ENCODE data around the gene ITIH6. TPM values are rescaled to one million over a fixed set of nuclear protein-coding genes. Genes with fewer than 3 reads are reported as not detected.

ITIH6 gene
- total RNA-seq, 1 donor = not detected

- DNase-seq (ENCODE audit: low read depth in 2 of 3, low spot score in 2 of 3) = no peak
Observed at GRCh38 chrX:54715621-54716020, 82.4 kb downstream of the ITIH6 start.

- no peak for DNase-seq (ENCODE audit: low read depth in 2 of 3, low spot score in 2 of 3)
Observed at GRCh38 chrX:54714424-54714823, 83.6 kb downstream of the ITIH6 start.

- DNase-seq (ENCODE audit: low read depth in 2 of 3, low spot score in 2 of 3) = no peak
Observed at GRCh38 chrX:54711735-54712134, 86.3 kb downstream of the ITIH6 start.

- DNase-seq (ENCODE audit: low read depth in 2 of 3, low spot score in 2 of 3) = no peak
Observed at GRCh38 chrX:54710920-54711319, 87.1 kb downstream of the ITIH6 start.

GRCh38 chrX:54708404-54708803 lies 89.7 kb downstream of the ITIH6 start:
- no peak for DNase-seq (ENCODE audit: low read depth in 2 of 3, low spot score in 2 of 3)

Small RNAs within 50 kb of the gene (small RNA-seq; reads per million reads assigned to genes)
- gene AL049732.1 = not detected
- gene SNORA11 = 44.1 reads per million, percentile 96 among the genes with 10 or more reads in this experiment

Other genes with a start within 250 kb of the ITIH6 start
- gene MAGED2, start 9.5 kb upstream of the ITIH6 start, total RNA-seq = 109 TPM
- gene TRO, start 122.6 kb upstream of the ITIH6 start, total RNA-seq = 38.8 TPM
- 0.27 TPM for gene PFKFB1, start 195.9 kb upstream of the ITIH6 start, total RNA-seq
- 10.0 TPM for gene APEX2, start 202.1 kb upstream of the ITIH6 start, total RNA-seq
- 4.6 TPM for gene ALAS2, start 232.7 kb upstream of the ITIH6 start, total RNA-seq

All from hematopoietic multipotent progenitor cell (in vitro differentiated cells).